Thyroid gland (tissue), 4 donors: ENCODE measurements around the gene DNAH8. TPM values are rescaled to one million over a fixed set of nuclear protein-coding genes. Genes with fewer than 3 reads are reported as not detected.

Experiments used
- DNase-seq, 2 donors: peaks; one replicate each; pipeline ENCODE4 v3.0.0-alpha.2; 2019
- H3K27ac ChIP-seq, 3 donors: fragments of 200-600 bp; sonication (generic); 1 replicate in 2 of 3; 2 replicates in 1 of 3; pipeline ENCODE4 v1.5.1; 2016 to 2019; ENCODE audit warnings: mild to moderate bottlenecking in 1 of 3, moderate library complexity in 1 of 3
- H3K27me3 ChIP-seq: fragments of 200-600 bp; sonication (generic); one replicate; pipeline ENCODE4 v1.5.1; 2019
- H3K36me3 ChIP-seq, 2 donors: fragments of 200-600 bp; sonication (generic); one replicate each; pipeline ENCODE4 v1.5.1; 2016 to 2019
- H3K4me1 ChIP-seq, 2 donors: fragments of 200-600 bp; sonication (generic); one replicate each; pipeline ENCODE4 v1.5.1; 2017 to 2019
- H3K4me3 ChIP-seq, 3 donors: fragments of 200-600 bp; sonication (generic); replicated peaks in 1 of 3; 1 replicate in 2 of 3; 2 replicates in 1 of 3; pipeline ENCODE4 v1.5.1; 2016; ENCODE audit warnings: mild to moderate bottlenecking in 1 of 3
- H3K9me3 ChIP-seq: fragments of 200-600 bp; sonication (generic); one replicate; pipeline ENCODE4 v1.5.1; 2017
- POLR2A ChIP-seq, 2 donors: fragments of 450-650 bp; IDR thresholded peaks; one replicate each; pipeline ENCODE4 v1.6.1; 2017; ENCODE audit warnings: antibody characterized with exemption in 2 of 2, mild to moderate bottlenecking in 2 of 2, moderate library complexity in 1 of 2
- WGBS, 2 donors: methylation state at CpG; one replicate each; pipeline ENCODE4 v1.1.5; 2017; 5-methylcytosine and 5-hydroxymethylcytosine counted together
- intact Hi-C: fragments of 100-400 bp; cut with DNase I; formaldehyde crosslinking; loops from one replicate; pipeline ENCODE4 v1.15.1; 2023
- total RNA-seq, 4 donors: library from RNA; depleted of rRNA; stranded (reverse); fragments of >200 nt; gene quantifications; one replicate each; pipeline ENCODE4 v1.2.3, GENCODE V29; 2016
- TF ChIP-seq, protein P1 (sequence below), 6 experiments: fragments of 200-600 bp in 3 of 6; fragments of 450-650 bp in 3 of 6; sonication (generic) in 3 of 6; IDR thresholded peaks; one replicate each; pipeline ENCODE4 v1.5.1; 2016 to 2019; ENCODE audit warnings: antibody characterized with exemption in 6 of 6, mild to moderate bottlenecking in 2 of 6, inconsistent platforms in 1 of 6, moderate library complexity in 1 of 6

Gene DNAH8
- total RNA-seq, 4 donors from 2014 or later: 0.04 to 4.8 (median 0.12) TPM

- Histone ChIP-seq H3K27ac (no peak overlapping the region), H3K4me3 (no peak overlapping the region), H3K9me3 (no peaks in the 10 kb centered on the region), H3K27me3 (no peaks in the 10 kb centered on the region), H3K36me3 (no peaks in the 10 kb centered on the region), H3K4me1 (no peaks in the 10 kb centered on the region)
- 63 to 64% methylated on average over 6 of the region's 6 CpGs for WGBS, 2 donors
- intact Hi-C loops: no loop called here
- DNase-seq: no peak
- TF ChIP-seq POLR2A (IDR thresholded peaks at IDR 0.05): no peak
- TF ChIP-seq, protein P1, sequence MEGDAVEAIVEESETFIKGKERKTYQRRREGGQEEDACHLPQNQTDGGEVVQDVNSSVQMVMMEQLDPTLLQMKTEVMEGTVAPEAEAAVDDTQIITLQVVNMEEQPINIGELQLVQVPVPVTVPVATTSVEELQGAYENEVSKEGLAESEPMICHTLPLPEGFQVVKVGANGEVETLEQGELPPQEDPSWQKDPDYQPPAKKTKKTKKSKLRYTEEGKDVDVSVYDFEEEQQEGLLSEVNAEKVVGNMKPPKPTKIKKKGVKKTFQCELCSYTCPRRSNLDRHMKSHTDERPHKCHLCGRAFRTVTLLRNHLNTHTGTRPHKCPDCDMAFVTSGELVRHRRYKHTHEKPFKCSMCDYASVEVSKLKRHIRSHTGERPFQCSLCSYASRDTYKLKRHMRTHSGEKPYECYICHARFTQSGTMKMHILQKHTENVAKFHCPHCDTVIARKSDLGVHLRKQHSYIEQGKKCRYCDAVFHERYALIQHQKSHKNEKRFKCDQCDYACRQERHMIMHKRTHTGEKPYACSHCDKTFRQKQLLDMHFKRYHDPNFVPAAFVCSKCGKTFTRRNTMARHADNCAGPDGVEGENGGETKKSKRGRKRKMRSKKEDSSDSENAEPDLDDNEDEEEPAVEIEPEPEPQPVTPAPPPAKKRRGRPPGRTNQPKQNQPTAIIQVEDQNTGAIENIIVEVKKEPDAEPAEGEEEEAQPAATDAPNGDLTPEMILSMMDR (IDR thresholded peaks at IDR 0.05): no peak
Measured at GRCh38 chr6:38976801-38977500, 261.8 kb downstream of the DNAH8 start.

DNA sequence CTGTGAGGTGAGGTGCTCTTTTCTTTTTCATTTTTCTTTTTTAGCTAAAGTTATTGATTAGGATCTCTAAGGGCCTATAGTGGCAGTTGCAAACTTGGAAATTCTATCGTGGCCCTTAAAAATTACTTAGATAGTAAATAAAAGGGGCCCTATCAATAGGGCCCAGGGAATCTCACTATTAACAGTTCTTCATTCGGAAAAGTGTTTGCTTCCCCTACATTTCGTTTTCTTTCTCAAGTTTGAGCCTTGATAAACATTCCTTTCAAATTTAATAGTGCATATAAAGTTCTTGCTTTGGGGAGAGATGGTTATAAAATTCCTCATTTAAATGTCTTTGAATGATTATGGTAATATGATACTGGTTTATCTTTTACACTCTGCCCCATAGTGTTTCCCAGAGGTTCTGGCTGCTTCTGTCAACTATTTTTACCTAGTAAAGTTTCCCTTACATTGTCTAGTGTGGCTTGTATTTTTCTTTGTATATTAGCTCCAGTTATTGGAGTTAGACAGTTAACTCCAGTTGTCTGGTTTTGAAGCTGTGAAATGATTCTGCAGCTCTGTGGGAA lies 263.1 kb downstream of the DNAH8 start:
- no peak overlapping the region for H3K27ac ChIP-seq
- no peak overlapping the region for H3K4me3 ChIP-seq
- no peaks in the 10 kb centered on the region for H3K36me3 ChIP-seq
- H3K27me3 ChIP-seq: no peaks in the 10 kb centered on the region
- no peaks in the 10 kb centered on the region for H3K4me1 ChIP-seq
- no peaks in the 10 kb centered on the region for H3K9me3 ChIP-seq
- TF ChIP-seq POLR2A (IDR thresholded peaks at IDR 0.05): no peak
- TF ChIP-seq, protein P1 (IDR thresholded peaks at IDR 0.05): no peak
- WGBS, 2 donors: 80 to 81% methylated on average over 3 of the region's 3 CpGs
- intact Hi-C loops: no loop called here
- no peak for DNase-seq

GRCh38 chr6:38982470-38982869 lies 267.4 kb downstream of the DNAH8 start:
- H3K4me1 ChIP-seq: no peaks in the 10 kb centered on the region
- no peaks in the 10 kb centered on the region for H3K27me3 ChIP-seq
- H3K36me3 ChIP-seq: no peaks in the 10 kb centered on the region
- H3K9me3 ChIP-seq: no peaks in the 10 kb centered on the region
- intact Hi-C loops: no loop called here
- WGBS, 2 donors: 35 to 57% methylated on average over 2 of the region's 2 CpGs
- H3K27ac ChIP-seq: no peak overlapping the region
- no peak for TF ChIP-seq POLR2A (IDR thresholded peaks at IDR 0.05)
- TF ChIP-seq, protein P1 (IDR thresholded peaks at IDR 0.05): no peak
- no peak overlapping the region for H3K4me3 ChIP-seq
- DNase-seq: no peak

- no peak for TF ChIP-seq POLR2A (IDR thresholded peaks at IDR 0.05)
- TF ChIP-seq, protein P1 (IDR thresholded peaks at IDR 0.05): no peak
- no peaks in the 10 kb centered on the region for H3K36me3 ChIP-seq
- H3K27me3 ChIP-seq: no peaks in the 10 kb centered on the region
- WGBS, 2 donors: 75 to 83% methylated on average over 3 of the region's 3 CpGs
- intact Hi-C loops: no loop called here
- no peaks in the 10 kb centered on the region for H3K4me1 ChIP-seq
- no peak for DNase-seq
- no peak overlapping the region for H3K4me3 ChIP-seq
- no peak overlapping the region for H3K27ac ChIP-seq
- no peaks in the 10 kb centered on the region for H3K9me3 ChIP-seq
Measured at GRCh38 chr6:38984723-38985122, 269.6 kb downstream of the DNAH8 start.

DNA sequence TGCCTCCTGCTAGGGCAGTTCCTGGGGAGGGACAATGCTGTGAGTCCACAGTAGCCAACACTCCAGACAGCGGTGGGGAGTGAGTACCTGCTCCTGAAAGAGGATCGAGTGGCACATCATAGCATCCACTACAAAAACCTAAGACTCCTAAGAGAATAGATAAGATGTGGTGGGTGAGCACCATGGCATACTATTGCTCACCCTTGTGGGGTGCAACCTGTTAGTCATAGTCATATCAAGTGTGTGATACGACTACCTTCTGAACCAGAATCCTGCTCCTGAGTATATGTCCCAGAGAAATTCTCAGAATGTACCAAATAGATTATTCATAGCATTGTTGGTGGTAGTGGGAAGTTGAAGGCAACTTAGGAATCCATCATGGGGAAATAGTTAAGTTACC lies 270.7 kb downstream of the DNAH8 start:
- 80 to 88% methylated on average over 3 of the region's 3 CpGs for WGBS, 2 donors
- Histone ChIP-seq H3K27ac (no peak overlapping the region), H3K9me3 (no peaks in the 10 kb centered on the region), H3K36me3 (no peaks in the 10 kb centered on the region), H3K4me3 (no peak overlapping the region), H3K27me3 (no peaks in the 10 kb centered on the region), H3K4me1 (no peaks in the 10 kb centered on the region)
- no peak for DNase-seq
- intact Hi-C loops: no loop called here
- TF ChIP-seq, protein P1 (IDR thresholded peaks at IDR 0.05): no peak
- TF ChIP-seq POLR2A (IDR thresholded peaks at IDR 0.05): no peak
